GM23338 (cell line): Measurements from ENCODE around the gene PARP8. TPM values are rescaled to one million over a fixed set of nuclear protein-coding genes. Genes with fewer than 3 reads are reported as not detected.
"Not testable (repeated sequence)": the region's sequence is repeated elsewhere in the genome, so short reads cannot be mapped to it uniquely, and the experiment has no call there.

Source experiments
- ATAC-seq: fragments of 200-7000 bp; cut with Tn5 transposase; 3 replicates; pipeline ENCODE4 v1.9.1; 2020
- DNase-seq: peaks from one replicate; pipeline ENCODE4 v3.0.0-alpha.2; 2015; ENCODE audit warnings: low spot score
- H2AFZ ChIP-seq: fragments of 200-600 bp; sonication (generic); 2 replicates; pipeline ENCODE4 v1.8.0; 2016; ENCODE audit warnings: antibody characterized with exemption, mild to moderate bottlenecking, moderate library complexity
- H3F3A ChIP-seq: fragments of 200-600 bp; sonication (generic); replicated peaks from 2 replicates; pipeline ENCODE4 v1.8.0; 2017; ENCODE audit warnings: antibody characterized with exemption, mixed run types, low read depth
- H3K27ac ChIP-seq: fragments of 200-600 bp; sonication (generic); 2 replicates; pipeline ENCODE4 v1.6.1; 2016; ENCODE audit warnings: low read depth
- H3K27me3 ChIP-seq: fragments of 200-600 bp; sonication (generic); 2 replicates; pipeline ENCODE4 v1.8.0; 2016; ENCODE audit warnings: mild to moderate bottlenecking, mixed run types, moderate library complexity; ENCODE audit not compliant: insufficient read depth
- H3K36me3 ChIP-seq: fragments of 200-600 bp; sonication (generic); 2 replicates; pipeline ENCODE4 v1.8.0; 2016; ENCODE audit warnings: mild to moderate bottlenecking; ENCODE audit not compliant: insufficient read depth
- H3K4me1 ChIP-seq: fragments of 200-600 bp; sonication (generic); 2 replicates; pipeline ENCODE4 v1.8.0; 2016; ENCODE audit warnings: mild to moderate bottlenecking, moderate library complexity; ENCODE audit not compliant: insufficient read depth
- H3K4me2 ChIP-seq: fragments of 200-600 bp; sonication (generic); 2 replicates; pipeline ENCODE4 v1.7.1; 2017; ENCODE audit warnings: mixed run types
- H3K4me3 ChIP-seq: fragments of 200-600 bp; sonication (generic); 2 replicates; pipeline ENCODE4 v1.6.1; 2016; ENCODE audit warnings: mixed run types
- H3K79me2 ChIP-seq: fragments of 200-600 bp; sonication (generic); replicated peaks from 2 replicates; pipeline ENCODE4 v1.8.0; 2017; ENCODE audit warnings: mild to moderate bottlenecking; ENCODE audit not compliant: insufficient read depth
- H3K9me2 ChIP-seq: fragments of 200-600 bp; sonication (generic); 2 replicates; pipeline ENCODE4 v1.8.0; 2017; ENCODE audit not compliant: insufficient read depth
- H4K20me1 ChIP-seq: fragments of 200-600 bp; sonication (generic); replicated peaks from 2 replicates; pipeline ENCODE4 v1.8.0; 2017; ENCODE audit warnings: mild to moderate bottlenecking; ENCODE audit not compliant: insufficient read depth
- H3K27ac Mint-ChIP-seq: 2 replicates; pipeline ENCODE4 v1.8.0; 2020; ENCODE audit warnings: inconsistent platforms, mild to moderate bottlenecking, moderate library complexity, mixed read lengths
- H3K27me3 Mint-ChIP-seq: 3 replicates; pipeline ENCODE4 v1.8.0; 2022; ENCODE audit warnings: low read depth, mild to moderate bottlenecking, moderate library complexity, mixed read lengths, inconsistent platforms; ENCODE audit not compliant: insufficient read depth, poor library complexity
- H3K36me3 Mint-ChIP-seq: 3 replicates; pipeline ENCODE4 v1.8.0; 2021; ENCODE audit warnings: low read depth, mild to moderate bottlenecking, inconsistent platforms, moderate library complexity, mixed read lengths
- H3K4me1 Mint-ChIP-seq: 3 replicates; pipeline ENCODE4 v1.8.0; 2020; ENCODE audit warnings: mild to moderate bottlenecking, inconsistent platforms, mixed read lengths
- H3K4me3 Mint-ChIP-seq: 3 replicates; pipeline ENCODE4 v1.8.0; 2021; ENCODE audit warnings: moderate library complexity, mild to moderate bottlenecking, inconsistent platforms, mixed read lengths
- H3K9me3 Mint-ChIP-seq: 3 replicates; pipeline ENCODE4 v1.8.0; 2020; ENCODE audit warnings: moderate library complexity, mild to moderate bottlenecking, inconsistent platforms, mixed read lengths
- CREB1 ChIP-seq: fragments of 250-450 bp; sonication (Bioruptor Pico); IDR thresholded peaks from 2 replicates; pipeline ENCODE4 v1.5.0; 2020; ENCODE audit warnings: low read depth, mild to moderate bottlenecking, moderate library complexity
- EZH2 ChIP-seq: fragments of 200-600 bp; sonication (generic); IDR thresholded peaks from one replicate; pipeline ENCODE4 v1.8.0; 2017; ENCODE audit warnings: antibody characterized with exemption, mild to moderate bottlenecking, low read depth; ENCODE audit not compliant: unreplicated experiment
- EZH2phosphoT487 ChIP-seq: fragments of 200-600 bp; sonication (generic); IDR thresholded peaks from one replicate; pipeline ENCODE4 v1.8.1; 2018; ENCODE audit warnings: antibody characterized with exemption; ENCODE audit not compliant: unreplicated experiment
- JUNB ChIP-seq: IDR thresholded peaks from one replicate; pipeline ENCODE4 v1.6.1; 2016; ENCODE audit warnings: antibody characterized with exemption; ENCODE audit not compliant: unreplicated experiment
- POLR2AphosphoS5 ChIP-seq: IDR thresholded peaks from 2 replicates; pipeline ENCODE4 v1.6.1; 2016; ENCODE audit warnings: antibody characterized with exemption, low read depth
- STAT1 ChIP-seq: IDR thresholded peaks from one replicate; pipeline ENCODE4 v1.6.1; 2016; ENCODE audit warnings: antibody characterized with exemption; ENCODE audit not compliant: unreplicated experiment
- ZNF114 ChIP-seq: fragments of 250-450 bp; sonication (Bioruptor Pico); IDR thresholded peaks from 2 replicates; pipeline ENCODE4 v1.5.0; 2020; ENCODE audit warnings: mild to moderate bottlenecking, moderate library complexity
- ZNF331 ChIP-seq: fragments of 250-450 bp; sonication (Bioruptor Pico); IDR thresholded peaks from 2 replicates; pipeline ENCODE4 v1.5.0; 2020; ENCODE audit warnings: low read depth, mild to moderate bottlenecking, moderate library complexity
- polyA plus RNA-seq: library from polyadenylated mRNA; unstranded; fragments of >200 nt; fragmentation: Nextera tagmentation; extraction: Ambion mirVana; gene quantifications from 2 replicates; pipeline ENCODE4 v1.2.1, GENCODE V29; 2016
- total RNA-seq: library from RNA; depleted of rRNA; stranded (reverse); fragments of >200 nt; shearing (Covaris generic); gene quantifications from 2 replicates; pipeline ENCODE4 v1.2.3, GENCODE V29; 2014
- TF ChIP-seq, protein P1 (sequence below): fragments of 250-450 bp; sonication (Bioruptor Pico); IDR thresholded peaks from 2 replicates; pipeline ENCODE4 v1.5.0; 2020; ENCODE audit warnings: mild to moderate bottlenecking, moderate library complexity
- TF ChIP-seq, protein P2 (sequence below): IDR thresholded peaks from one replicate; pipeline ENCODE4 v1.6.1; 2018; ENCODE audit warnings: antibody characterized with exemption; ENCODE audit not compliant: unreplicated experiment

PARP8 gene
- total and polyA plus RNA-seq, 2 experiments from 2014 or later, result 13.0 to 25.0 TPM

DNA sequence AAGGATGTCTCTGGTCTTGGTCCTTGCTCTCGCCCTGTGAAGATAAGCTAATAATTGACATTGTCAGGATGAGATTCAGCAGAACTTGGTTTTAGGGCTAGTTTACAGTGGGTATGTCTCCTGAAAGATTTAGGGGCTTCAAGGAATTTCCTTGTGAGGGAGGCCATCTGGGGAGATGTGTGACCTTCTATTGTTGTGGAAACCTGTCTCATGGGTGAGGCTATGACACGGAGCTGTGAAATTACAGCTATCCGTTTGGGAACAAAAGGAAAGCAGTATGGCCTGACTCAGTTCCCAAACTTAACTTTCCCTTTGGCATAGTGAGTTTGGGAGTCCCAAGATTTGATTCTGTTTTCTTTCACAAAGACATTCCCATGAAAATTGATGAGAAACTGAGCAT, 142.0 kb downstream of the PARP8 start (continued):
- TF ChIP-seq, protein P1, sequence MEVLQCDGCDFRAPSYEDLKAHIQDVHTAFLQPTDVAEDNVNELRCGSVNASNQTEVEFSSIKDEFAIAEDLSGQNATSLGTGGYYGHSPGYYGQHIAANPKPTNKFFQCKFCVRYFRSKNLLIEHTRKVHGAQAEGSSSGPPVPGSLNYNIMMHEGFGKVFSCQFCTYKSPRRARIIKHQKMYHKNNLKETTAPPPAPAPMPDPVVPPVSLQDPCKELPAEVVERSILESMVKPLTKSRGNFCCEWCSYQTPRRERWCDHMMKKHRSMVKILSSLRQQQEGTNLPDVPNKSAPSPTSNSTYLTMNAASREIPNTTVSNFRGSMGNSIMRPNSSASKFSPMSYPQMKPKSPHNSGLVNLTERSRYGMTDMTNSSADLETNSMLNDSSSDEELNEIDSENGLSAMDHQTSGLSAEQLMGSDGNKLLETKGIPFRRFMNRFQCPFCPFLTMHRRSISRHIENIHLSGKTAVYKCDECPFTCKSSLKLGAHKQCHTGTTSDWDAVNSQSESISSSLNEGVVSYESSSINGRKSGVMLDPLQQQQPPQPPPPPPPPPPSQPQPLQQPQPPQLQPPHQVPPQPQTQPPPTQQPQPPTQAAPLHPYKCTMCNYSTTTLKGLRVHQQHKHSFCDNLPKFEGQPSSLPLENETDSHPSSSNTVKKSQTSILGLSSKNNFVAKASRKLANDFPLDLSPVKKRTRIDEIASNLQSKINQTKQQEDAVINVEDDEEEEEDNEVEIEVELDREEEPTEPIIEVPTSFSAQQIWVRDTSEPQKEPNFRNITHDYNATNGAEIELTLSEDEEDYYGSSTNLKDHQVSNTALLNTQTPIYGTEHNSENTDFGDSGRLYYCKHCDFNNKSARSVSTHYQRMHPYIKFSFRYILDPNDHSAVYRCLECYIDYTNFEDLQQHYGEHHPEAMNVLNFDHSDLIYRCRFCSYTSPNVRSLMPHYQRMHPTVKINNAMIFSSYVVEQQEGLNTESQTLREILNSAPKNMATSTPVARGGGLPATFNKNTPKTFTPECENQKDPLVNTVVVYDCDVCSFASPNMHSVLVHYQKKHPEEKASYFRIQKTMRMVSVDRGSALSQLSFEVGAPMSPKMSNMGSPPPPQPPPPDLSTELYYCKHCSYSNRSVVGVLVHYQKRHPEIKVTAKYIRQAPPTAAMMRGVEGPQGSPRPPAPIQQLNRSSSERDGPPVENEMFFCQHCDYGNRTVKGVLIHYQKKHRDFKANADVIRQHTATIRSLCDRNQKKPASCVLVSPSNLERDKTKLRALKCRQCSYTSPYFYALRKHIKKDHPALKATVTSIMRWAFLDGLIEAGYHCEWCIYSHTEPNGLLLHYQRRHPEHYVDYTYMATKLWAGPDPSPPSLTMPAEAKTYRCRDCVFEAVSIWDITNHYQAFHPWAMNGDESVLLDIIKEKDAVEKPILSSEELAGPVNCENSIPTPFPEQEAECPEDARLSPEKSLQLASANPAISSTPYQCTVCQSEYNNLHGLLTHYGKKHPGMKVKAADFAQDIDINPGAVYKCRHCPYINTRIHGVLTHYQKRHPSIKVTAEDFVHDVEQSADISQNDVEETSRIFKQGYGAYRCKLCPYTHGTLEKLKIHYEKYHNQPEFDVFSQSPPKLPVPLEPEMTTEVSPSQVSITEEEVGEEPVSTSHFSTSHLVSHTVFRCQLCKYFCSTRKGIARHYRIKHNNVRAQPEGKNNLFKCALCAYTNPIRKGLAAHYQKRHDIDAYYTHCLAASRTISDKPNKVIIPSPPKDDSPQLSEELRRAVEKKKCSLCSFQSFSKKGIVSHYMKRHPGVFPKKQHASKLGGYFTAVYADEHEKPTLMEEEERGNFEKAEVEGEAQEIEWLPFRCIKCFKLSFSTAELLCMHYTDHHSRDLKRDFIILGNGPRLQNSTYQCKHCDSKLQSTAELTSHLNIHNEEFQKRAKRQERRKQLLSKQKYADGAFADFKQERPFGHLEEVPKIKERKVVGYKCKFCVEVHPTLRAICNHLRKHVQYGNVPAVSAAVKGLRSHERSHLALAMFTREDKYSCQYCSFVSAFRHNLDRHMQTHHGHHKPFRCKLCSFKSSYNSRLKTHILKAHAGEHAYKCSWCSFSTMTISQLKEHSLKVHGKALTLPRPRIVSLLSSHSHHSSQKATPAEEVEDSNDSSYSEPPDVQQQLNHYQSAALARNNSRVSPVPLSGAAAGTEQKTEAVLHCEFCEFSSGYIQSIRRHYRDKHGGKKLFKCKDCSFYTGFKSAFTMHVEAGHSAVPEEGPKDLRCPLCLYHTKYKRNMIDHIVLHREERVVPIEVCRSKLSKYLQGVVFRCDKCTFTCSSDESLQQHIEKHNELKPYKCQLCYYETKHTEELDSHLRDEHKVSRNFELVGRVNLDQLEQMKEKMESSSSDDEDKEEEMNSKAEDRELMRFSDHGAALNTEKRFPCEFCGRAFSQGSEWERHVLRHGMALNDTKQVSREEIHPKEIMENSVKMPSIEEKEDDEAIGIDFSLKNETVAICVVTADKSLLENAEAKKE (CRISPR knock-in tag), result no peak
- no peak for TF ChIP-seq POLR2AphosphoS5

DNA sequence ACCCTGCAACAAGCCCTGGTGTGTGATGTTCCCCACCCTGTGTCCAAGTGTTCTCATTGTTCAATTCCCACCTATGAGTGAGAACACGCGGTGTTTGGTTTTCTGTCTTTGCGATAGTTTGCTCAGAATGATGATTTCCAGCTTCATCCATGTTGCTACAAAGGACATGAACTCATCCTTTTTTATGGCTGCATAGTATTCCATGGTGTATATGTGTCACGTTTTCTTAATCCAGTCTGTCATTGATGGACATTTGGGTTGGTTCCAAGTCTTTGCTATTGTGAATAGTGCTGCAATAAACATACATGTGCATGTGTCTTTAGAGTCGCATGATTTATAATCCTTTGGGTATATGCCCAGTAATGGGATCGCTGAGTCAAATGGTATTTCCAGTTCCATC, 145.3 kb downstream of the PARP8 start:
- Mint-ChIP-seq H3K36me3 (peaks cover 21% of the 10 kb centered on the region), H3K9me3 (peaks cover 13% of the 10 kb centered on the region; the same call in 2 of the 3 replicates), H3K4me1 (peaks cover 11% of the 10 kb centered on the region; the same call in 2 of the 3 replicates)
- H3K27me3 ChIP-seq, H3K27me3 Mint-ChIP-seq, H3K4me3 Mint-ChIP-seq, DNase-seq, H3K4me3 ChIP-seq, H3K9me2 ChIP-seq, H3K4me2 ChIP-seq, ATAC-seq, H4K20me1 ChIP-seq, H3K36me3 ChIP-seq, H3K27ac Mint-ChIP-seq, H3F3A ChIP-seq, H3K27ac ChIP-seq, H3K79me2 ChIP-seq, H2AFZ ChIP-seq, H3K4me1 ChIP-seq: not testable (repeated sequence)

DNA sequence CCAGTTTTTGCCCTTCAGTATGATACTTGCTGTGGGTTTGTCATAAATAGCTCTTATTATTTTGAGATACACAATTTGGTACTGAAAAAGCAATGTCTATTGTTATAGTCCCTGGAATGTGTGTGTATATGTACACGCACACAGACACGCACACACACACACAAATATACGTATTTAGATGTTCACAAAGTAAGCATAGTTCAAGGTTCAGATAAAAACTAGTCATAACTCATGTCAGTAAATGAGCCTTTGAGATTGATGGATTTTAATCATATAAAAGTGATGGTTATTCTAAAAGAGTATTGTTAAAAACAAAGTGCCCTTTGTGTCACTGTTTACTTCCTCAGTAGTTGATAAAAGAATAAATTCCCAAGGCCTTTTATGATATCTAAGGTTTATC, 147.3 kb downstream of the PARP8 start:
- Histone ChIP-seq H3F3A (no peaks in the 10 kb centered on the region), H3K9me2 (no peaks in the 10 kb centered on the region), H3K27me3 (no peaks in the 10 kb centered on the region), H3K27ac (no peak overlapping the region), H3K4me1 (no peaks in the 10 kb centered on the region), H2AFZ (no peak overlapping the region), H3K4me2 (no peak overlapping the region), H3K36me3 (0 out of 2 replicates have a peak, but pooled peaks cover 3% of the 10 kb centered on the region), H3K4me3 (no peak overlapping the region), H3K79me2 (no peaks in the 10 kb centered on the region), H4K20me1 (no peaks in the 10 kb centered on the region)
- ATAC-seq (no peak), DNase-seq (no peak)
- 0 out of 3 replicates have a peak, but pooled peaks cover 3% of the 10 kb centered on the region for H3K4me1 Mint-ChIP-seq
- H3K9me3 Mint-ChIP-seq, result peaks cover 13% of the 10 kb centered on the region; the same call in 2 of the 3 replicates
- no peaks in the 10 kb centered on the region for H3K27me3 Mint-ChIP-seq
- peaks cover 21% of the 10 kb centered on the region for H3K36me3 Mint-ChIP-seq
- H3K27ac Mint-ChIP-seq, result no peak overlapping the region
- H3K4me3 Mint-ChIP-seq, result no peak overlapping the region
- TF ChIP-seq ZNF114 (CRISPR knock-in tag) (no peak), STAT1 (no peak), JUNB (no peak), CREB1 (CRISPR knock-in tag) (no peak), ZNF331 (CRISPR knock-in tag) (no peak), EZH2phosphoT487 (no peak), POLR2AphosphoS5 (no peak), EZH2 (no peak)
- TF ChIP-seq, protein P2, sequence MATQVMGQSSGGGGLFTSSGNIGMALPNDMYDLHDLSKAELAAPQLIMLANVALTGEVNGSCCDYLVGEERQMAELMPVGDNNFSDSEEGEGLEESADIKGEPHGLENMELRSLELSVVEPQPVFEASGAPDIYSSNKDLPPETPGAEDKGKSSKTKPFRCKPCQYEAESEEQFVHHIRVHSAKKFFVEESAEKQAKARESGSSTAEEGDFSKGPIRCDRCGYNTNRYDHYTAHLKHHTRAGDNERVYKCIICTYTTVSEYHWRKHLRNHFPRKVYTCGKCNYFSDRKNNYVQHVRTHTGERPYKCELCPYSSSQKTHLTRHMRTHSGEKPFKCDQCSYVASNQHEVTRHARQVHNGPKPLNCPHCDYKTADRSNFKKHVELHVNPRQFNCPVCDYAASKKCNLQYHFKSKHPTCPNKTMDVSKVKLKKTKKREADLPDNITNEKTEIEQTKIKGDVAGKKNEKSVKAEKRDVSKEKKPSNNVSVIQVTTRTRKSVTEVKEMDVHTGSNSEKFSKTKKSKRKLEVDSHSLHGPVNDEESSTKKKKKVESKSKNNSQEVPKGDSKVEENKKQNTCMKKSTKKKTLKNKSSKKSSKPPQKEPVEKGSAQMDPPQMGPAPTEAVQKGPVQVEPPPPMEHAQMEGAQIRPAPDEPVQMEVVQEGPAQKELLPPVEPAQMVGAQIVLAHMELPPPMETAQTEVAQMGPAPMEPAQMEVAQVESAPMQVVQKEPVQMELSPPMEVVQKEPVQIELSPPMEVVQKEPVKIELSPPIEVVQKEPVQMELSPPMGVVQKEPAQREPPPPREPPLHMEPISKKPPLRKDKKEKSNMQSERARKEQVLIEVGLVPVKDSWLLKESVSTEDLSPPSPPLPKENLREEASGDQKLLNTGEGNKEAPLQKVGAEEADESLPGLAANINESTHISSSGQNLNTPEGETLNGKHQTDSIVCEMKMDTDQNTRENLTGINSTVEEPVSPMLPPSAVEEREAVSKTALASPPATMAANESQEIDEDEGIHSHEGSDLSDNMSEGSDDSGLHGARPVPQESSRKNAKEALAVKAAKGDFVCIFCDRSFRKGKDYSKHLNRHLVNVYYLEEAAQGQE, result no peak
